Lower leg skin (tissue), 3 donors: Measurements from ENCODE around the gene NFKBIA.

Source experiments
- POLR2A ChIP-seq, 2 donors: fragments of 450-650 bp; IDR thresholded peaks; one replicate each; pipeline ENCODE4 v1.6.1; 2016 to 2017; ENCODE audit warnings: antibody characterized with exemption in 2 of 2, mild to moderate bottlenecking in 1 of 2, moderate library complexity in 1 of 2
- TF ChIP-seq, protein P1 (sequence below), 3 donors: fragments of 450-650 bp; IDR thresholded peaks; one replicate each; pipeline ENCODE4 v1.5.1; 2016; ENCODE audit warnings: antibody characterized with exemption in 3 of 3, mild to moderate bottlenecking in 3 of 3, moderate library complexity in 2 of 3

DNA sequence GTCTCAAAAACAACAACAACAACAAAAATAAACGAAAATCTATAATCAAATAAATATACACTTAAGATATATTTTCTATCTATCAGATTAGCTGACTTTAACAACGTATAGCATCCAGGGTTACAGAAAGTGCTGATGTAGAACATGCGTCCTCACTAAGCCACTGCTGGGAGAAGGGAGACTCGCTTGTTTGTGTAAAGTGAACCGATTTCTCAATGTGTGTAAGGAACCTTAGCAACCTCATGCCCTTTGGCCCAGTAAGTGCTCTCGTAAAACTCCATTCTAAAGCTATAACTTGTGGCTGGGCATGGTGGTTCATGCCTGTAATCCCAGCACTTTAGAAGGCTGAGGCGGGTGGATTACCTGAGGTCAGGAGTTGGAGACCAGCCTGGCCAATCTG lies 23.8 kb downstream of the NFKBIA start:
- TF ChIP-seq, protein P1, sequence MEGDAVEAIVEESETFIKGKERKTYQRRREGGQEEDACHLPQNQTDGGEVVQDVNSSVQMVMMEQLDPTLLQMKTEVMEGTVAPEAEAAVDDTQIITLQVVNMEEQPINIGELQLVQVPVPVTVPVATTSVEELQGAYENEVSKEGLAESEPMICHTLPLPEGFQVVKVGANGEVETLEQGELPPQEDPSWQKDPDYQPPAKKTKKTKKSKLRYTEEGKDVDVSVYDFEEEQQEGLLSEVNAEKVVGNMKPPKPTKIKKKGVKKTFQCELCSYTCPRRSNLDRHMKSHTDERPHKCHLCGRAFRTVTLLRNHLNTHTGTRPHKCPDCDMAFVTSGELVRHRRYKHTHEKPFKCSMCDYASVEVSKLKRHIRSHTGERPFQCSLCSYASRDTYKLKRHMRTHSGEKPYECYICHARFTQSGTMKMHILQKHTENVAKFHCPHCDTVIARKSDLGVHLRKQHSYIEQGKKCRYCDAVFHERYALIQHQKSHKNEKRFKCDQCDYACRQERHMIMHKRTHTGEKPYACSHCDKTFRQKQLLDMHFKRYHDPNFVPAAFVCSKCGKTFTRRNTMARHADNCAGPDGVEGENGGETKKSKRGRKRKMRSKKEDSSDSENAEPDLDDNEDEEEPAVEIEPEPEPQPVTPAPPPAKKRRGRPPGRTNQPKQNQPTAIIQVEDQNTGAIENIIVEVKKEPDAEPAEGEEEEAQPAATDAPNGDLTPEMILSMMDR (IDR thresholded peaks at IDR 0.05), result no peak
- no peak for TF ChIP-seq POLR2A (IDR thresholded peaks at IDR 0.05)
